ENCODE results near the gene CPZ.
"Not testable (repeated sequence)": the region's sequence is repeated elsewhere in the genome, so short reads cannot be mapped to it uniquely, and the experiment has no call there.

CPZ gene

DNA sequence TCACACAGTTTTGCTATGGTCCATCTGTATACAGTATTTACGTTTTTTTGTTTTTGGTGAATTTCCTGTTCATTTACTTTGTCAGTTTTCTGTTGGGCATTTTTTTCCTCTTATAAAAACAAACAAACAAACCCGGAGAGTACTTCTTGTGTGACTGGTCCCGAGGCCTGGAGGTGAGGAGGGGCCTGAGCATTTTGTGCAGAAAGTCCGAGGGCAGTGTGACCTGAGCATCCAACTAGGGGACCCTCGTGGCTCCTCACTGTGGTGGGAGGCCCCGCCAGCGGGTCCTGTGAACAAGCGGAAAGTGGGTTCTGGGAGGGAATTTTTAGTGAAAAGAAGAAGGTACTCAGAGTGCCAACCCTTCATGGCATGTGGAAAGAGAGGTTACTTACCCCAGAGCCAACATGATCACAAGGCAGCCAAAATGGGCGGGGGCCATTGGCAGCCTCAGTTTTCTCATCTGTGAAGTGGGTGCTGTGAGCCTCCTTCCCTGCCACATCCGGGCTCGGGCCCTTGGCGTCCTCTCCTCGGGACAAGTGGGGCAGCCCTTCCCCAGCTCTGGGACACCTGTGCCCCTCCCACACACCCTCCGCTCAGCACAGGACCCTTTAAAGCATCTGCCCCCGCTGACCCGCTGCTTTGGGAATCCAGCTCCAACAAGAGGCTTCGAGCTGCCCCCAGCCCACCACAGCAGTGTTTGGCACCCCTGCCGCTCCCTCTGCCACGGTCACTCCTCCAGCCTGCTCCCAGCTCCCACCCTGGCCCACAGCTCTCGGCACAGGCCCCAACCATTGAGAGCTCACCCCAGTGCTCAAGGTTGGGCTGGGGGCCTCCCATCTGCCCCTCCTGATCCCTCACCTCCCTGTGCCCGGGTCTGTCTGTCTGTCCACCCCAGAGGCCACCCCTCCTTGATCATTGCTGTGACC, 35.2 kb upstream of the CPZ start:
- no peak for FAIRE-seq

DNA sequence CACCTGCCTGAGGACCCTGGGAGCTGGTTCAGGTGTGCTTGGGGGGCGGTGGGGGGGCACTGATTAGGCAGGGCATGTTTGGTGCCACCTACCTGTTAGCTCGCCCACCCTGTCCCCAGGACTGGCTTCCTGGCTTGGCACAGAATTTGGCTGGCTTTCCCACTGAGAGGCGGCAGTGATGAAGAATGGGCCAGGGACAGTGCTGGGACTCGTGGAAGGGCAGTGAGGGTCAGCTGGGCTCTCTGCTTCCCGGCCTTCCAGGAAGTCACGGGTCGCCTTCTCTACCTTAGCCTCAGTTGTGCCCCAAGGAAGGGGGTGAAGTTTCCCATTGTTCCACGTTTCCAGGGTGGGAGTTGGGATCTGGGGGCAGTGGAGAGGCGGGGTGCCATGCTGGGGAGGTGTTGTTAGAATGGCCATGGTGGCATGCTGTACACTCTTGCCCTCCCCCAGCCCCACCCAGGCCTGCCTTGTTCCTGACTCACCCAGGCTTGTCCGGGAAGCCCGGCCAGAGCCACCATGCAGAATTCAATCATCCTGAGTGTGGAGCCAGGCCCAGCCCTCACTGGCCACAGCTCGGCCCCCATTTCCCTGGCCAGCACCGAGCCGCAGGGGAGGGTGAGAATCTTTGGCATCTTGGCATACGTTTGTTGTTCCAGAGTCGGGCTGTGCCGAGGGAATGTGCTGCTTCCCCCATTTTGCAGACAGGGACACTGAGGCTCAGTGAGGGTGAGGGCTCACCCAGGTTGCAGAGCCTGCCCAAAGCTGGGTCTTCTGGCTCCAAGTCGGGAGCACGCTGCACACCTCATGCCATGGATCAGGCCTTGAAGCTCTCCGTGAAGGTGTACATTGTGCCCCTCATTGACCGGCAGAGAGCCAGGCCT, 34.2 kb upstream of the CPZ start:
- FAIRE-seq: no peak

DNA sequence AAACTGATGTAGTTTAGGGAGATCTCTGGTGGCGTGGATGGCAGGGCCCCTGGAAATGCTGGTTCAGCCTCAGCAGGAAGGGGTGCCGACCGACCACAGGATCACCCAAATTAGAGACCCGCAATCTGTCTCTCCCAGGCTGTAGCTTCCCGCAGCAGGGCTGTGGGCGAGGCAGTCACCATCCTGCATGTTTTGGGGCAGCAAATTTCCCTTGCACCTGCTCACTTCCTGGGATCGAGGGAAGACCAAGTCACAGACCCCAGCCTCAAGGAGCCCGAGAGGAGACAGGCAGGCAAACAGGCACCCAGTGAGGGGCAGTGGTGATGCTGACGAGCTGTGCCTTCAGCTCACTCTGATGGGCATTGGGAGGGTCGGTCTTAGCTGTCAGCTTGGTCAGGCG, 33.6 kb upstream of the CPZ start:
- FAIRE-seq: no peak

DNA sequence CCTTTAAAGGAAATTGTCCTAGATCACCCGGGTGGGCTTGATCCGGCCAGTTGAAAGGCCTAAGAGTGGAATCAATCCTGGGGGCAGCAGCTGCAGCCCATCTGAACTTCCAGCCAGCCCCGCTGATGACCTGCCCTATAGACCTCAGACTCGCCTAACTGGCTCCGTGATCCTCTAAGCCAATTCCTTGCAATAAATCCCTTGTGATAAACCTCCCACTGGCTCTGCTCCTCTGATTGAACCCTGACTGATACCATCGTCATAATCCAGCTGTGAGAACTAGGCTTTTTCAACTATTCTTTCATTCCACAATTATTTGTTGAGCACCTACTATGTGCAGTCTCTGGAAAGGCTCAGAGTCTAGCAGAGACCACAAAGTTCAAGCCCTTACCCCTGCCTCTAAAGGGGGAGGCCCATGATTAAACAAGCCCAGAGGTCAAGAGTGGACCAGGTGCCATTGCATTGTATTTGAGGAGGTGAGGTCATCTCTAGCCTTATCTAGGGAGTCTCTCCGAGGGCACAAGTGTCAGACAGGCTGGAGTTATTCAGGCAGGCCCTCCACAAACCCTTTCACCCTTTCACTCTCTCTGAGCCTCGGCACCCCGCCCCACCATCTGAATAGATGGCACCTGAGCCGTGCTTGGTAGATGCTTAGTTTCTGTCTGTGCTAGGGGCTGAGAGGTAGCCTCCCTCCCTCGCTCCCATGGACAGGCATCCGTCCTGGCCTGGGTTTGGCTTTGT, 32.9 kb upstream of the CPZ start:
- FAIRE-seq: no peak

DNA sequence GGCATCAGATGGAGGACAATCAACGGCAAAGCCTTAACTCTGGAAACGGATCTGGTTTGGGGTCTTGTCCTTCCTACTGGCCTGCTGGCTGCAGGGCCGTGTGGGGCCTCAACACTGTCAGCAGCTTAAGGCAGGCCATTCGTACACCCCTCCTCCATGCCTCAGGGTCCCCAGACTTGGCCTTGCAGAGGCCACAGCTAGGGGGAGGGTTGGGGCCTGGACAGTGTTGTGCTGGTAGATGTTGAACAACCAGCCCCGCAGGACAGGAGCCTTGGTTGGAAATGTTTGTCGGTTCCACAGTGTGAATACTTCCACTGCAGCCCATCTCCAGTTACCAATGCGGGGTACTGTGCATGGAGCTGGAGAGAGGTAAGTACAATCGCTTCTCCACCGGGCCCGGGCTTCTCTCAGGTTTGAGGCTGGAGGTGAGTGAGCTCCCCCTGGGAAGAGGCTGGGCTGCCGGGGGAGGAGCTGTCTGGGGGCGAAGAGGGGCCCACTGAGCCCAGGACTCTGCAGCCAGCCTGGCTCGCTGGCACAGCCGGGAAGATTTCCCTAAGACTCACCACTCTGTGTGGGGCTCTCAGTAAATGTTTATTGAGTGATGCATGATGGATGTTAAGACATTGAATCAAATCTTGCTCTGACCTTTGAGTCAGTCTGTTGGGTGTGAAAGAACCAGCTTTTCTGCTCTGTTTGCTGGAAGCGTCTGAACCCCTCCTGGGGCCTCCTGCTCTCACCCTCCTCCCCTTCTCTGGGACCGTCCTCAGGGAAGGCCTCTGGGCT, 32.1 kb upstream of the CPZ start:
- FAIRE-seq: no peak

DNA sequence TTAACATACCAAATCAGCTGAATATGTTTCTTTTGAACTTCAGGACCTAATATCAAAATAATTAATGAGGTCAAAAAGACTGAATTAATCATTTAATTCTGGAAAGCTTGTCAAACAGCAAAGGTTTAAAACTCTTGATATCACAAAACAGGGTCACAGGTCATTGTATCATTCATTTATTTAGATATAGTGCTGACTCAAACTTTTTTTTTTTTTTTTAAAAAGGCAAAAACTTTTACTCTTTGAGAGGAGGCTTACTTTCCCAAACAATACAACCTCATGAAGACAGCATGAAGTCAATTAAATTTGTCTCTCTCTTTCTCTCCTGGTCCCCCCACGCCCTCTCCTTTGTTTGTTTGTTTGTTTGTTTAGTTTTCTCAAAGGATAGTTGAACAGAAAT, 28.0 kb upstream of the CPZ start:
- no peak for FAIRE-seq

DNA sequence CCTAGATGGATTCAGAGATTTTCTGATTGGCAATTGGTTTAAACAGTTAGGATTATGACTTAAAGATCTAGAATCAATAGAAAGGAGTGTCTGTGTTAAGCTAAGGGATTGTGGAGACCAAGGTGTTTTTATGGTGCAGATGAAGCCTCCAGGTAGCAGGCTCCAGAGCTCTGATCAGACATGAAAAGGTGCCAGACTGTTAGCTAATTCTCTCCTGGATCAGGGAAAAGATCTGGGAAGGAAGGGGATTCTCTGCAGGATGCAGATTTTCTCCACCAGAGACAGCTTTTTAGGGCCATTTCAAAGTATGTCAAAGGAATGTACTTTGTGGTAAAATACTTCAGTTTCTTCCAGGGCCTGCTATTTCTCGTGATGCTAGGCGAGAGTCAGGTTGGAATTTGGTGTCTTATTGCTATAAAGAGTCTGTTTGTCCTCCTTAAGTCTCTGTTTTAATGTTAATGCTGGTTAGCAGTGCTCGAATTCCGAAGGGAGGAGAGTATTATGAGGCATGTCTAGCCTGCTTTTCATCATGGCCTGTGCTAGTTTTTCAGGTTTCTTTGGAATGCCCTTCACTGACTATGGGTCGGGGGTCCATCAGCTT, 24.4 kb upstream of the CPZ start:
- no peak for FAIRE-seq

DNA sequence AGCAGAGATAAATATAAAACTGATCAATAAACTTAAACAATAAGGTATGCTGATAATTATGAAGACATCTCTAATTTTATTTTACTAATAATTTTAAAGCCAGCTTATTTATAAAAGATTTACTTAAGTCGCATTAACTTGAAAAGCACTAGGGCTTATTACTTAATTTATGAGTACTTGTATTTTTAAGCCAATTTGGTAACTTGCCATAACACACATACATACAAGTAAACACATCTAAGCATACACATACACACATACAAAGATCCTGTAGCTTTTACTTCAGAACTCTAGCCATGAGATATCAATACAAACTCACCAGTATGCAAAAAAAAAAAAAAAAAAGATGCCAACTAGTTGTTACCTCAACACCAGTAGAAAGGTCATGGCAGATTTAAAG, 22.4 kb upstream of the CPZ start:
- FAIRE-seq: no peak

DNA sequence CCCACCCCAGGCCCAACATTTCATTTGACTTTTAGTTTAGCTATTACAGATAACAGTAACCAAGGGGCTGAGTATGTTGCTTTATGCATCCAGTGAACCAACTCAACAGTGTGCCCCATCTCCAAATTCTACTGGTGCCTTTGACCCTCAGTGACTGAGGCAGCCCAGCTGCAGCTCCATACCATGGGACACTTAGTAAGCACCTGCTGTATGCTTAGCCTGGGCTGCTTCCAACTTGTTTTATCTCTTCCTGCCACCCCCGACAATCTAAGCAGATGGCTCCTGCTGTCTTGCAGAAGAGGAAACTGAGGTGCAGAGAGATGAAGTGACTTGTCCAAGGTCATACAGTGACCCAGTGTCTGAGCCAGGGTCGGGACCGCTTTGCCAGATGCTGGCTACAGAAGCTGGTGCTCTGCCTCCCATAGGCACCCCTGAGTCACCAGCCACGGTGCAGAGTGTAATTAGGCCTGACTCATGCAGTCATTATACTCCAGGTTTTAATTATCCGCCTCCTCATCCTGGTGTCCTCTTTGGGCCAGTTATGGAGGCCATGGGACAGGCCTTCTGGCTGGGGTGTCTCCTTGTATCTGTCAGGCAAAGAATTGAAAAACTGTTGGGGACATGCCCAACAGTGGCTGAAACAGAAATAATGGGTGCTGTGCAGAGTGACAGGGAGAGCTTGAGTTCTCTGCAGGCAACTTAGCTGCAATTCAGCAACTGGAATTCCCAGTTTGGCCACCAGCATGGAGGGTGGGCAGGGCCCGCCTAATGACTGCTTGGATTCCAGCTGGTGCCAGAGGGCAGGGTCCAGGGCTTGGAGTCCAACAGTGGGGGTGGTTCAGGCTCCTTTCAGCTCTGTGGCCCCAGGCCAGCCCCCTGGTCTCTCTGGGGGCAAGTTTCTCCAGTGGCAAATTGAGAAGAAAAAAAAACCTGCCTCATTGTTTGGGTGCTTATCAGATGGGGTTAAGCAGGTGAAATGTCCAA, 20.6 kb upstream of the CPZ start:
- no peak for FAIRE-seq

DNA sequence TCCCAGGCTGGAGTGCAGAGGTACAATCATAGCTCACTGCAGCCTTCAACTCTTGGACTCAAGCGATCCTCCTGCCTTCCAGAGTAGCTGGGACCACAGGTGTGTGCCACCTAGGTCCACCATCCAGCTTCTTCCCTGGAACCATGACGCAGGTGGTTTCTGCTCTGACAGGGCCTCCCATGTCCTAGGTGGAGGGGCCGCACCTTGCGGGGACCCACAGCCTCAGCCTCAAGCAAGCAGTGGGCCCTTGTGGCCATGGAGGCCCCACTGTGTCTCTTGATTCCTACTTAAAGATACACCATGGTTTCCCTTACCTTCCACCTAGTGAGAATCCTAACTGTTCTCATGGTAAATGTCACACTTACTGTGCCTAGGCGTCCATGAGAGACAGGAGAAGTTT, 19.3 kb upstream of the CPZ start:
- FAIRE-seq: no peak

DNA sequence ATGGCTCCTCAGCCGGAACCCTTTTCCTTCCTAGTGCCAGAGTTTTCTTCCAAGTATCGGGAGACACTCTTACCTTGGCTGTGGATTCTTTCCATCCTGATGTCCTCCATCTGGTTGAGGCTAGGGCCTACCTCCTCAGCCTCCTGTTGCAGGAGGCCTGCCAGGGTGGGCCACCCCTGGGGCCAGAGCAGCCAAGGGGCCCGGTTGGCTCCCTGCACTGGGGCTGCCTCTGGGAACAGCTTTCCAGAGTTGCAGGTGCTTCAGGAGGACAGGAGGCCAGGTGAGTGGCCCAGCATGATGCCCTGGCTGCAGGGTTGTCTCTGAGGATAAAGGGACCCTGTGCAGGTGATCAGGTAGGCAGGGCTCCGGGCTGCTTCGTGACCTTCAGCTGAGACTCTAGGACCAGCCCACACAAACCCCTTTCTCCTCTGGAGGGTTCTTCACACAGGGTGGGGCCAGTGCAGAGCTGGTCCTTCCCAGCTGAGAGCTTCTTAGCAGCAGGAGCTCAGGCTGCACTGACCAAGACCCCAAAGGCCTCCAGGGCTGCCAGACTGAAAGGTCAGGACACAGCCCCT, 17.7 kb upstream of the CPZ start:
- no peak for FAIRE-seq

DNA sequence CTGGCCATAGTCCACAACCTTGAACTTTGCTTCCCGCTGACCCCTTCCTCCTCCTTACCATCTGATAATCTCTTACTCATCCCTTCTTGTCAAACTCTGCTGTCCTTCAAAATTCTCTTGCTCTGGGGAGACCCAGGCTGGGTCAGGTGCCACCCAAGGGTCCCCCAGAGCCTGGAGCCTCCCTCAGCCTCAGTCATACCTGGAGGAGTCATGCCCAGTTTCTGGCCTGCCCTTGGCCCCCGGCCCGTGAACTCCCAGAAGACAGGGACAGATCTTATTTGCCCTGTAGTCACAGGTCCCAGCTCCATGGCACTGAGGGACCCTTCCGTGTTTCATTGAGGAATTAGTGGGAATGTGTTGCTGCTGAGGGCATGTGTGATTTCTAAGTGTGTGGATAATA, 17.1 kb upstream of the CPZ start:
- FAIRE-seq: no peak

DNA sequence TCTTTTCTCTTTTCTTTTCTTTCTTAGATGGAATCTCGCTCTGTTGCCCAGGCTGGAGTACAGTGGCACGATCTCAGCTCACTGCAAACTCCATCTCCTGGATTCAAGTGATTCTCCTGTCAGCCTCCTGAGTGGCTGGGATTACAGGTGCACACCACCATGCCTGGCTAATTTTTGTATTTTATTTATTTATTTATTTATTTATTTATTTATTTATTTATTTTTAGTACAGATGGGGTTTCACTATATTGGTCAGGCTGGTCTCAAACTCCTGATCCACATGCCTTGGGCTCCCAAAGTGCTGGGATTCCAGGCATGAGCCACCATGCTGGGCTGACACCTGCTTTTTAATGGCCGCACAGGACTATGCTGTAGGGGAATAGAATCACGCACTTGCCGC, 16.0 kb upstream of the CPZ start:
- not testable (repeated sequence) for FAIRE-seq

DNA sequence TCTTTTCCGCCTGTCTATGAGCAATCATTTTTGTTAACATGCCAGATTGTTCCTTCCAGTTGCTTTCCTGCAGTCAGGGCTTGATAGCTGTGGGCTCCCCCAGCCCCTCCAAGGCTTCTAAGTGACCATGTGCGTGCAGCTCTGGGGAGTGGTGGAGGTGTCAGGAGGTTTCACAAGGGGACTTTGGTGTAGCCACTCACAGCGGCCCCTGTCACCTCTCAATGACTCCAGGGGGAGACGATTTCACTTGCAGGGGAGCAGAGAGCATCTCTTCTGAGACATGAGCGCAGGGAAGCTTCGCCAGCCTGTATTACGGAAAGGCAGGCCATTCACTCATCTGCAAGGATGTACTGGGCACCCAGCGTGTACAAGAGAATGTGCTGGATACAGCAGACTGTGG, 15.5 kb upstream of the CPZ start:
- no peak for FAIRE-seq

DNA sequence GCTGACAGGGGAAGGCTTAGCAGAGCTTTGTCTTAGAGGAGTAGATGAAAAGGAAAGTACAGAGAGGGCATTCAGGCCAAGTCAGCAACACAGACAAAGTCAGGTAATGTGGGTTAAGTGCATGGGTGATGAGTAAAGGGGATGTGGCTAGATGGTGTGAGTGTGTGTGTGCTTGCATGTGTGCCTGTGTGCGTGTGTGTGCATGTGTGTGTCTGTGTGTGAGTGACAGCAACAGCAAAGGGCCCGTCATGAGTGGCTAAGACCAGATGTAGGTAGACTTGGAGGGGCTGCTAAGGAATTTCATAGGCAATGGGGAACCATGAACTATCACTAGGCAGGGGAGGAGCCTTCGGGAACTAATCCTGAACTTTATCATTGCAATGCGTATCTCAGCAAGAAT, 14.6 kb upstream of the CPZ start:
- FAIRE-seq: no peak

DNA sequence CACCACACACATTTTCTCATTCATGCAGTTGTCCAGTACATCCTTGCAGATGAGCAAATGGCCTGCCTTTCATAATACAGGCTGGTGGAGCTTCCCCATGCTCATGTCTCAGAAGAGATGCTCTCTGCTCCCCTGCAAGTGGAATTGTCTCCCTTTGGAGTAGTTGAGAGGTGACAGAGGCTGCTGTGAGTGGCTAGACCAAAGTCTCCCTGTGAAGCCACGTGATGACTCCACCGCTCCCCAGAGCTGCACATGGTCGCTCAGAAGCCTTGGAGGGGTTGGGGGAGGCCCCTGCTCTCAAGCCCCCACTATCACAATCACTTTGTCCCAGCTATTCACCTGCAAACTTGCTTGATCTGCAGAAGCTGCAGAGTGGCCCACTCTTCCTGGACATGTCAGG, 13.8 kb upstream of the CPZ start:
- FAIRE-seq: no peak

DNA sequence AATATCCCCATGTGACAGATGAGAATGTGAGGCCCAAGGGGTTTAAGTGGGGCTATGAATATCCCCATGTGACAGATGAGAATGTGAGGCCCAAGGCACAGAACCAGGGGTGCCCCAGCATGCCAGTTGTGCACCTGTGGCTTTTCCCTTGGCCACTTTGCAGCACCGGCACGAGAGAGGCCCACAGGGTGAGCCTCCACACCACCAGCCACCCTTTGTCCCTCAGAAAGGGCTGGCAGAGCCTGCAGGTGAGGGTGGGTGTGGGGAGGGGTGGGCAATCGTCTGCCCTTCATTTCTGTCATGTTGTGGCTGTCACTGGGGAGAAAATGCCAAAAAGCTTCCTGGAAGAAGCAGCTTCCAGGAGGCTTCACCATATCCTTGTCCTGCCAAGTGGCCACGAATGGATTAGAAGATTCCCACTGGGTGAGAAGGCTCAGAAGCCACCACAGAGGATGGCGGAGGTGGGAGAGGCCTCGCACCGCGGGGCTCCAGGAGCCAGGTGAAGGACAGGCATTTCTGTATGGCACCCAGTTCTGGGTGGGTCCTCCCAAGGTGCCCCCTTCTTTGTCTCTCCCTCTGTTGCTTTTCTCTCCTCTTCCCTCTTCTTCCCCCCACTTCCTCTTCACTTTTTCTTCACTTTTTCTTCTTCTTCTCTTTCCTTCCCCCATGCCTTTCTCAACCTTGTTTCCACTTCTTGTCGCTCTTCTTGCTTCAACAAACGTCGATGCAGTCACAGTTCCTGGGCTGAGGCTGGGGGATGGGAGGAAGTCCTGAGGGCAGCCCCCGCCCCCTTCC, 12.8 kb upstream of the CPZ start:
- no peak for FAIRE-seq

DNA sequence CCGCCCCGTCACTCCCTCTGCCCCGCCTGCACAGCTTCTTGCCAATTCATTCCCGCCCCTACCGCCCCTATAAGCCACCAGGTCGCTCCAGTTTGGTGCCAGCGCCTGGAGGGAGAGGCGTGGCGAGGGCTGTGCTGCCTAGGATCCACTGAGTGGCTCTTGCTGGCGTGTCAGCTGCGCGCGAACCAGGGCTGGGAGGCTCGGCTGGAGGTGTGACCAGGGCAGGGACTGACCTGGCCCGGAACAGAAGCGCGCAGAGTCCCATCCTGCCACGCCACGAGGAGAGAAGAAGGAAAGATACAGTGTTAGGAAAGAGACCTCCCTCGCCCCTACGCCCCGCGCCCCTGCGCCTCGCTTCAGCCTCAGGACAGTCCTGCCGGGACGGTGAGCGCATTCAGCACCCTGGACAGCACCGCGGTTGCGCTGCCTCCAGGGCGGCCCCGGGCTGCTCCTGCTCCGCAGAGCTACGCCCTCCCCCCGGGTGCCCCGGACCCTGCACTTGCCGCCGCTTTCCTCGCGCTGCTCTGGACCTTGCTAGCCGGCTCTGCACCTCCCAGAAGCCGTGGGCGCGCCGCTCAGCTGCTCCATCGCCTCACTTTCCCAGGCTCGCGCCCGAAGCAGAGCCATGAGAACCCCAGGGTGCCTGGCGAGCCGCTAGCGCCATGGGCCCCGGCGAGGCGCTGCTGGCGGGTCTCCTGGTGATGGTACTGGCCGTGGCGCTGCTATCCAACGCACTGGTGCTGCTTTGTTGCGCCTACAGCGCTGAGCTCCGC, 12.1 kb upstream of the CPZ start, which contains the start of gene GPR78:
TSS of gene GPR78 (plus strand) at position 72 of the 773 bp plus-strand sequence. CDS start at position 663, 591 bp downstream.
- no peak for FAIRE-seq
